Adrenal gland (tissue), 12 donors: ENCODE data around the gene NIPAL3. TPM values are rescaled to one million over a fixed set of nuclear protein-coding genes. Genes with fewer than 3 reads are reported as not detected.

Source experiments
- DNase-seq, 7 donors: peaks; one replicate each; pipeline ENCODE4 v3.0.0-alpha.2; 2019 to 2020
- H3K27ac ChIP-seq, 5 donors: fragments of 200-600 bp; sonication (generic) in 4 of 5; 1 replicate in 3 of 5; 2 replicates in 2 of 5; pipeline versions ENCODE4 v1.5.1 to v1.8.0; 2016 to 2020; ENCODE audit warnings: mild to moderate bottlenecking in 1 of 5
- H3K27me3 ChIP-seq: fragments of 200-600 bp; 2 replicates; pipeline ENCODE4 v1.8.0; 2021
- H3K36me3 ChIP-seq, 2 donors: fragments of 200-600 bp; replicated peaks in 1 of 2; 1 replicate in 1 of 2; 2 replicates in 1 of 2; pipeline versions ENCODE4 v1.5.1 to v1.8.0; 2018 to 2022
- H3K4me1 ChIP-seq, 2 donors: fragments of 200-600 bp; replicated peaks in 1 of 2; 1 replicate in 1 of 2; 2 replicates in 1 of 2; pipeline versions ENCODE4 v1.5.1 to v1.8.0; 2018 to 2021
- H3K4me3 ChIP-seq, 4 donors: fragments of 200-600 bp; sonication (generic) in 3 of 4; one replicate each; pipeline ENCODE4 v1.5.1; 2016 to 2018
- H3K9me3 ChIP-seq, 3 donors: fragments of 200-600 bp; sonication (generic) in 1 of 3; replicated peaks in 1 of 3; 1 replicate in 2 of 3; 2 replicates in 1 of 3; pipeline versions ENCODE4 v1.5.1 to v1.8.0; 2016 to 2021
- CTCF ChIP-seq, 6 experiments: fragments of 450-650 bp in 4 of 6; fragments of 200-600 bp in 2 of 6; sonication (generic) in 1 of 6; IDR thresholded peaks; 1 replicate in 5 of 6; 2 replicates in 1 of 6; pipeline versions ENCODE4 v1.5.1 to v1.8.0; 2016 to 2021; ENCODE audit warnings: antibody characterized with exemption in 6 of 6, mild to moderate bottlenecking in 2 of 6, moderate library complexity in 1 of 6
- POLR2A ChIP-seq, 2 donors: fragments of 450-650 bp; IDR thresholded peaks; one replicate each; pipeline ENCODE4 v1.6.1; 2017; ENCODE audit warnings: antibody characterized with exemption in 2 of 2, mild to moderate bottlenecking in 2 of 2, moderate library complexity in 1 of 2
- WGBS, 4 donors: extraction: QIAGEN DNeasy Blood & Tissue Kit in 2 of 4; methylation state at CpG; one replicate each; pipeline versions ENCODE4 v1.1.5 to v1.1.7; 2013 to 2017; 5-methylcytosine and 5-hydroxymethylcytosine counted together
- intact Hi-C, 2 donors: fragments of 100-400 bp; cut with DNase I; formaldehyde crosslinking; loops; one replicate each; pipeline versions ENCODE4 v1.14.1 to v1.15.0; 2022 to 2023
- polyA plus RNA-seq, 3 donors: library from polyadenylated mRNA; stranded (reverse); fragments of 200-250 nt in 2 of 3; fragments of 350-450 nt in 1 of 3; fragmentation: Illumina TruSeq in 1 of 3; extraction: RNeasy Lipid Tissue Mini Kit (QIAGEN cat#74804) in 1 of 3; gene quantifications; one replicate each; pipeline ENCODE4 v1.2.3, GENCODE V29; 2013 to 2014
- total RNA-seq, 9 donors: library from RNA; depleted of rRNA in 4 of 9; stranded (reverse); fragments of >200 nt in 4 of 9; fragments of 120-200 nt in 1 of 9; fragmentation: NEBNext Ultra II Directional in 1 of 9; extraction: Animal tissue kit (Norgen Biotek cat#: 25700) in 1 of 9; gene quantifications; one replicate each; pipeline versions ENCODE4 v1.1.0 to v1.2.4, GENCODE V29; 2013 to 2023
- donor health status: healthy with polysubstance abuse.
- donor health status: Bipolar disorder and iron deficiency.
- donor health status: DM: yes; HTN: yes; CAD: no.
- donor health status: DM: no; HTN: no; CAD: no.
- donor health status: DM: no; HTN: no; CAD: no.
- donor health status: DM: yes; HTN: yes; CAD: no.

NIPAL3 gene
- total and polyA plus RNA-seq, 12 donors = 5.6 to 88.4 (median 28.0) TPM

GRCh38 chr1:24421502-24421901 is 5.9 kb downstream of the NIPAL3 start:
- 88 to 95% (median 91%) methylated on average over 2 of the region's 2 CpGs for WGBS, 4 donors
- intact Hi-C loops = no loop called here
- no peak overlapping the region for H3K27ac ChIP-seq
- H3K4me1 ChIP-seq = peaks cover 3 to 5% of the 10 kb centered on the region in 2 donors
- no peaks in the 10 kb centered on the region for H3K36me3 ChIP-seq
- no peaks in the 10 kb centered on the region for H3K9me3 ChIP-seq
- H3K4me3 ChIP-seq = no peak overlapping the region
- TF ChIP-seq CTCF (IDR thresholded peaks at IDR 0.05) = no peak
- TF ChIP-seq POLR2A (IDR thresholded peaks at IDR 0.05) = no peak
- DNase-seq = no peak
- H3K27me3 ChIP-seq = no peaks in the 10 kb centered on the region

GRCh38 chr1:24424207-24424606 is 8.6 kb downstream of the NIPAL3 start:
- H3K4me1 ChIP-seq = no peaks in the 10 kb centered on the region
- TF ChIP-seq CTCF (IDR thresholded peaks at IDR 0.05) (no peak), POLR2A (IDR thresholded peaks at IDR 0.05) (no peak)
- no peak for DNase-seq
- intact Hi-C loops = no loop called here
- 93 to 96% (median 95%) methylated on average over 5 of the region's 5 CpGs for WGBS, 4 donors
- no peaks in the 10 kb centered on the region for H3K36me3 ChIP-seq
- H3K4me3 ChIP-seq = no peak overlapping the region
- H3K27me3 ChIP-seq = no peaks in the 10 kb centered on the region
- H3K27ac ChIP-seq = no peak overlapping the region
- H3K9me3 ChIP-seq = no peaks in the 10 kb centered on the region

DNA sequence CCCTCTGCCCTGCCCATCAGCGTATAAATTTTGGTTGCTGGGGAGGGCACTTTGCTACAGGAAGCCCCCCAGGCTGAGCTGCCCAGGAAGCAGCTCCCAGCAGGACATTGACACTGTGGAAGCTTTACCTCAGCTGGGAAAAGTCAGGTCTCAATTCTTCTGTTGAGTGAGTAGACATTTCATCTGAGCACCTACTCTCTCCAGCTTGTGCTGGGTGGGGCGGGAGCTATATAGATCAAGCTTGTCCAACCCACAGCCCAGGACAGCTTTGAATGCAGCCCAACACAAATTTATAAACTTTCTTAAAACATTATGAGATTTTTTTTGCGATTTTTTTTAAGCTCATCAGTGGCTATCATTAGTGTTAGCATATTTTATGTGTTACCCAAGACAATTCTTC is 9.4 kb downstream of the NIPAL3 start:
- H3K27me3 ChIP-seq = no peaks in the 10 kb centered on the region
- TF ChIP-seq POLR2A (IDR thresholded peaks at IDR 0.05) = no peak
- no peak for TF ChIP-seq CTCF (IDR thresholded peaks at IDR 0.05)
- DNase-seq = no peak
- no peaks in the 10 kb centered on the region for H3K9me3 ChIP-seq
- H3K4me1 ChIP-seq = no peaks in the 10 kb centered on the region
- no peak overlapping the region for H3K4me3 ChIP-seq
- no peaks in the 10 kb centered on the region for H3K36me3 ChIP-seq
- intact Hi-C loops = no loop called here
- H3K27ac ChIP-seq = no peak overlapping the region
- 91 to 94% (median 92%) methylated on average over 3 of the region's 3 CpGs for WGBS, 4 donors

- WGBS, 4 donors = 76 to 80% (median 76%) methylated on average over 3 of the region's 3 CpGs
- no peak overlapping the region for H3K4me3 ChIP-seq
- no peaks in the 10 kb centered on the region for H3K9me3 ChIP-seq
- no peaks in the 10 kb centered on the region for H3K36me3 ChIP-seq
- TF ChIP-seq CTCF (IDR thresholded peaks at IDR 0.05) (no peak), POLR2A (IDR thresholded peaks at IDR 0.05) (no peak)
- no peaks in the 10 kb centered on the region for H3K4me1 ChIP-seq
- H3K27me3 ChIP-seq = no peaks in the 10 kb centered on the region
- intact Hi-C loops = no loop called here
- no peak for DNase-seq
- no peak overlapping the region for H3K27ac ChIP-seq
These were observed 9.8 kb downstream of the NIPAL3 start for GRCh38 chr1:24425441-24425840.
